ENCODE results near the gene PDS5B.

PDS5B gene

GRCh38 chr13:32589471-32589870 lies 3.2 kb downstream of the PDS5B start:
- no peak for DNase-seq

GRCh38 chr13:32590266-32590665 lies 4.0 kb downstream of the PDS5B start:
- DNase-seq: no peak

GRCh38 chr13:32592082-32592481 lies 5.8 kb downstream of the PDS5B start:
- DNase-seq: no peak

- DNase-seq: no peak
Observed at GRCh38 chr13:32594157-32594738, 8.0 kb downstream of the PDS5B start.

GRCh38 chr13:32595306-32595705 lies 9.1 kb downstream of the PDS5B start:
- no peak for DNase-seq

GRCh38 chr13:32600890-32601289 lies 14.6 kb downstream of the PDS5B start:
- no peak for DNase-seq

- DNase-seq: no peak
Observed at GRCh38 chr13:32609428-32609827, 23.2 kb downstream of the PDS5B start.

GRCh38 chr13:32610538-32610937 lies 24.3 kb downstream of the PDS5B start:
- no peak for DNase-seq

GRCh38 chr13:32610977-32611376 lies 24.7 kb downstream of the PDS5B start:
- no peak for DNase-seq

- DNase-seq: no peak
Observed at GRCh38 chr13:32616883-32617511, 30.7 kb downstream of the PDS5B start.

- no peak for DNase-seq
Observed at GRCh38 chr13:32622827-32623226, 36.6 kb downstream of the PDS5B start.

- DNase-seq: no peak
Observed at GRCh38 chr13:32624441-32624840, 38.2 kb downstream of the PDS5B start.

- DNase-seq: no peak
Observed at GRCh38 chr13:32627793-32628192, 41.5 kb downstream of the PDS5B start.

- DNase-seq: no peak
Observed at GRCh38 chr13:32629313-32629712, 43.1 kb downstream of the PDS5B start.

- no peak for DNase-seq
Observed at GRCh38 chr13:32629866-32630265, 43.6 kb downstream of the PDS5B start.

- DNase-seq: no peak
Observed at GRCh38 chr13:32632343-32632909, 46.2 kb downstream of the PDS5B start.

GRCh38 chr13:32636711-32637110 lies 50.5 kb downstream of the PDS5B start:
- DNase-seq: no peak

GRCh38 chr13:32638739-32639138 lies 52.5 kb downstream of the PDS5B start:
- DNase-seq: peak; percentile 9 to 25

- peak; percentile 20 to 47 for DNase-seq
Observed at GRCh38 chr13:32639502-32640105, 53.4 kb downstream of the PDS5B start.

- DNase-seq: no peak
Observed at GRCh38 chr13:32642316-32642715, 56.1 kb downstream of the PDS5B start.

GRCh38 chr13:32642858-32643257 lies 56.6 kb downstream of the PDS5B start:
- DNase-seq: no peak

GRCh38 chr13:32645854-32646253 lies 59.6 kb downstream of the PDS5B start:
- DNase-seq: no peak

- no peak for DNase-seq
Observed at GRCh38 chr13:32647926-32648325, 61.7 kb downstream of the PDS5B start.

GRCh38 chr13:32650705-32651311 lies 64.6 kb downstream of the PDS5B start:
- peak; percentile 33 to 51 for DNase-seq

Data from stimulated activated CD4-positive, alpha-beta T cell treated with anti-CD3 and anti-CD28 coated beads, Interleukin-4, amount 100 ng/mL, for 4 hours (primary cell).